GM21529 (cell line): ENCODE measurements around the gene DAPK1.

Experiments used
- ATAC-seq: cut with Tn5 transposase; IDR thresholded peaks from one replicate; pipeline ENCODE4 v1.9.1; 2021; ENCODE audit not compliant: unreplicated experiment

DAPK1 gene

DNA sequence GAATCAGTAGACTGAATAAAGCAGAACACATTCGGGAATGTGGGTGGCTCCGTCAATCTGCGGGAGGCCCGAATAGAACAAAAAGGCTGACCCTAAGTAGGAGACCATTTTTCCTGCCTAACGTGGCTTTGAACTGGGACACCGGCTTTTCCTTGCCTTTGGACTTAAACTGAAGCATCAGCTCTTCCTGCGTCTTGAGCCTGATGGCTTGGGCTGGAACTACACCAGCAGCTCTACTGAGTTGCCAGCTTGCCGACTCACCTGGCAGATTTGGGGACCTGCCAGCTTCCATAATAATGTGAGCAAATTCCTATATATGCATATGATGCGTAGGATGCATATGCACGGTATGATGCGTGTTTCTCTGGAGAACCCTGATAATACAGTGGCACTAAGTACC, 111.3 kb downstream of the DAPK1 start:
- ATAC-seq: no peak

DNA sequence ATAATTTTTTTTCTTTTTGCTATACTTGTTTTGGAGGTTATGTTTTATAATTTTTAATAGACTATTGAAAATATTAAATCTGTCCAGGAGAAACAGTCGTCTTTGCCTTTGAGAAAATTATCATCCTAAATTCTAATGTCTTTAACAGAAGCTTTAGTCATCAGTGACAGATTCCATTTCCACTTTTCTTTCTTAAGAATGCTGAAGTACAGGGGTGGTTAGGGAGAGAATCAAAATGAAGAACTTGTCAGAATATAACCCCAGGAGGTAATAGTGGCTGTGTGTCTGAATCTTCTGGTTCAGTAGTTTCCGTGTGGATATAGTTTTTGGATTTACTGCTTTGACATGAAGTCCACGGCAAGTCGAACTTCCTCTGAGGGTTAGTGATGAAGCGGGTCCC, 111.8 kb downstream of the DAPK1 start:
- ATAC-seq: no peak

DNA sequence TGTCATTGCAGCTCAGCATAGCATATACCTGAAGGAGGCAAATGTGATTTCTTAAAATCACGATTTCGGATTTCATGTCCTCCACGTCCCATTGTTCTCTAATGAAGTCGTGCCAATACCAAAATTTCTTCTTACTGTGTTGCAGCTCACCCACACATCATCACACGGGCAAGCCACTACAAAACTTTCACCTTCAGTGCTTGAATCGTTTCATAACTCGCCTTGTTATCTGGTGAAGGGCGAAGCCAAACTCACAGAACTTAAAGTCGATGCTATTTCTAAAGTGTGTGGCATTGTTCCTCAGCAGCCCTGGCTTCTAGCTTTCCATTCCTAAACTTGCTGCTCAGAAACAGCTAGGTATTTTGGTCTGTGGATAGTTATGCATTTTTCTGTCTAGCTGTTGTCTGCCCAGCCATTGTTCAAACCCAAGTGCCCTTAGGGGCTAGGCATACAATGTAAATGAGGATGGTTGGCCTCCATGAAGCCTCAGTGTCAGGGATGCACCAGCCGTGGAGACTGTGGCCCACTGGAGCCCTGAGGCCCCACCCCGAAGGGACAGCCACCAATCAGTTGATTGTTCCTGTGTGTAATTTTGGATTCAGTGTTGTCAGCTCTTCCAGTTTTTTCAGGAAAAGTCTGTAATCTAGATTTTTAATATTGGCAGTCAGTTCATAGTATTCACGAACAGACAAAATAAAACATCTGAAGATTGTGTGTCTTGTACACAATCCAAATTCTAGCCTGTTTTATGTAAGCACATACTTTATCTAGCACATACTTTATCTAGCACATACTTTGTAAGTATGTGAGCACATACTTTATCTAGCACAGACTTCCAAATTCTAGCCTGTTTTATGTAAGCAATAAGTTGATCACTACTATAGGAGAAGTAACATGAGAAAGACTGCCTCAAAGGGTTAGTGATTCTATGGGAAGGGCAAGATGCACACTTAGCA, 112.8 kb downstream of the DAPK1 start:
- ATAC-seq: no peak

DNA sequence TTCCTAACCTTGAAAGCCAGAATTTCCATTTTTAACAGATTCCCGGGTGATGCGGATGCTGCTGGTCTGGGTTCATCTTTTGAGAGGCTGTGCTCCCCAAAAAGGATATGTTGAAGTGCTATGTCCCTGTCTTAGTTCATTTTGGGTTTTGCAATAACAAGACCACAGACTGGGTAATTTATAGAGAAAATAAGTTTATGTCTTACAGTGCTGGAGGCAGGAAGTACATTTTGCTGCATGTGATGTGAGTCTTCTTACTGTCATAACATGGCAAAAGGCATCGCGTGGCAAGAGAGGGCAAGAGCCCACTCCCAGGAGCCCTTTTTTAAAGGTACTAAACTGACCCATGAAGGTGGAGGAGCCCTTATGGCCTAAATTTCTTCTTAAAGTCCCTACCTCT, 114.1 kb downstream of the DAPK1 start:
- ATAC-seq: no peak

DNA sequence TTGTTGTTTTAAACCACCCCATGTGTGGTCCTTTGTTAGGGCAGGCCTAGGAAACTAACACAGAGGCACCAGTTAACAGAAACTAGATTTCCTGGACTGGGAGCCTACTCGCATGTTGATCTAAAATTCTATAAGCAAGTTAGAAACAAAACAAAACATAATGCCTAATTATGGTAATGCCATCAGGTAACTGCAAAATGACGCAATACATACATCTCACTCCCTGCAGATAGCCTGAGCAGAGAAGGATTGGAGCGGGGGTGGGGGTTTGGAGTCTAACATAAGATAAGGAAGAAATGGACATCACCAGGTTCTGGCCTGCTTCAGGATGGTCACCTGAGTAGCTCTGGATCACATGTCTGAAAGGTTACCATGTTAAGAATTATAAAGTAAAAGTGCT, 114.9 kb downstream of the DAPK1 start:
- no peak for ATAC-seq

DNA sequence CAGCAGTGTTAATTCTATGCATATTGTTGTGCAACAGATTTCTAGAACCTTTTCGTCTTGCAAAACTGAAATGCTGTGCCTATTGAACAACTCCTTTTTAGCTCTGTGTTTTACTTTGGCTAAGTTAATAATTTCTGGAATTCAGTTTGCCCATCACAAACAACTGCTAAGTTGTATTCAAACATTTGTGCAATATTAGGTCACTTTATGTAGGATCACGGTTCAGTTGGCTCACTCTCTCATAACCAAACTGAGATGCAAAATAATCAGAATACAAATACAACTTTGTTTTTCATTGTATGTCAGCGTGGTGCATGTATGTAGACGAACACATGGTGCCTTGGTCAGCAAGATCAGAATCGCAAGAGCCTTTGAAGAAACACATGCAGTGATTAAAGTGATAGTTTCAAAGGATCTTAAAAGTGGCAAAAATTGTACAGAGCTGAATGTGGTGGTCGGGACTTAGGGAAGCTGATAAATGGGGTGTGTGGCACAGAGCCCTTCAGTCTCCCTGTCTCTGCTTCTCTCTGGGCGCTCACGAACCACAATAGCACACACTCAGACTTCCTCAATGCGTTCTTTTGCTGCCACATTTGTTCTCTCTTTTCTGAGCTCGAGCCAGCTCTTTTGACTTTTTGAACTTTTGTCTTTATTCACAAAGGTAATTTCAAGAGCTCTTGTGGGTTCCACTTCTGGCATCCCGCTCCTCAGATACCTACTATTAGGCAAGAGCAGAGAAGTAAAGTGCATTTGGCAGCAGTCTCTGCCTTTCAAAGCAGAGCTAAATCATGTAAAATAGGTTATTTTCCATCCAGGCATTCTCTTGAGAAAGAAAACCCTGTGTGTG, 115.8 kb downstream of the DAPK1 start:
- ATAC-seq: peak; percentile 52

DNA sequence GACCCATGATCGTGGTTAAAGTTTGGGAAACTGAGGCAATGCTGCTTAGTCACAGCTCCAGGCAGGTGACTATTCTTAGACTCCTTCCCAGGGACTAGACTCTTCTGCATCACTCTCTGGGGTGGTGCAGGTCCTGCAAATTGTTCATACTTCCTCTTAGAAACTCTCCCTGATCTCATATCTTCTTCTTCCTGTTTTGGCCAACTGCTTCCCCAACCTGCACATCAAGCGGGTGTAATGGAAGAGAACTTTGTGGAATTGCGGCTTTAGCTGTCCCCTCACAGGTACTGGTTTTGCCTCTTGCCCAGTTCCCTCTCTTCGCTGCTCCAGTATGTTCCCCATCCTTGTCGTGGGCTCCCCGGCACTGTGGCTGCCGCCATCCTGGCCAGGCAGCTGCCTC, 116.7 kb downstream of the DAPK1 start:
- peak; percentile 42 for ATAC-seq

DNA sequence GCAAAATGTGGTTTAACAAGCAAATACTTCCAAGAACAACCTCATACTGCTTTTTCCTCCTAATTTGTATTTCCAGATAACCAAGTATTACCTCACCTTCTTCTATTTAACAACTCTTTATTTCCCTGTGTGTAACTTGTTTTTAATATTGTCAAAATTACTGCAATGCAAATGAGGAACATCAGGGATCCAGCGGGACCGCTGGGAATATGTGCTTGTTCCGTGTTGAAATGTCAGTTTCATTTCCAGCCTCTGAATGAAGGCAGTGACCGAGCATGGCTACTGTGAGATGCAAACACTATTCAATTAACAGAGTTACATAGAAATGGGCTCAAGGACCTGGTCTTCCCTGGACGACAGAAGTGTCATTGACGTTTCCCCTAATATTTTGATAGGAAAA, 117.5 kb downstream of the DAPK1 start:
- ATAC-seq: no peak

DNA sequence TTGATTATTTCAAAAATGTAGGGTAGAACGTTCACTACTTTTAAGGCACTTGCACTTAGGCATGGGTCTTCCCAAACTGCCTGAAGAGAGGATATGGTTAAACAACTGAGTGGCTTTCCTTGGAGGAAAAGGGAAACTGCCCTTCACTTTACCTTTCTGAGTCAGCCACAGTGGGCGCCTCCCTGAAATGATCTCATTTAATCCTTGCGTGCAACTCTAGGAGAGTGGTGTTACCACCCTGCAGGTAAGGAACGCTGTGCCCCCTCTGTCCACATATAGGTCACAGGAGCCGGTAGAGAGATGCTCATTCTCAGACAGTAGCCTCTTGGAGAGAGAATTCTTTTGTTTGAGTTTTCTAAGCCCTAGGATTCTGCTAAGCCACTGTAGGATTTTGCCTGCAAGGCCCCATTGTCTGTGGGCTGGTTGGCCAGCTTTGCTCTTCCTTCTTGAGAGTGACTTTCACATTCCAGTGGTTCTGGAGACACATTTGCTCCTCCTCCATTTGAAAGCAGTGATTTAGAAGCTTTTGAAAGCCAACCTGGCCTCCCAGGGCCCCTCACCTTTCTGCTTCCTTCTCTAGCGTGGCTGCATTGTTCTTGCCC, 118.0 kb downstream of the DAPK1 start:
- ATAC-seq: no peak

DNA sequence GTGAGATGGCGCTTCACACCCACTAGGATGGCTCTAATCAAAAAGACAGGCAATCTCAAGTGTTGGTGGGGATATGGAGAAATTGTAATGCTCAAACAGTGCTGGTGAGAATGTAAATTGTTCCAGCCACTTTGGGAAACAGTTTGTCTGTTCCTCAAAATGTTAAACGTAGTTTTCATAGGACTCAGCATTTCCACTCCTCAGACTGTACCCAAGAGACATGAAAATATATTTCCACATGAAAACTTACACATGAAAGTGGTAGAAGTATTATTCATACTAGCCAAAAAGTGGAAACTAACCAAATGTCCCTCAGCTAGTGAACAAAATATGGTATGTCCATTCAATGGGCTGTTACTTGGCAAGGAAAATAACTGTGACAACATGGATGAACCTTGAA, 120.6 kb downstream of the DAPK1 start:
- no peak for ATAC-seq

DNA sequence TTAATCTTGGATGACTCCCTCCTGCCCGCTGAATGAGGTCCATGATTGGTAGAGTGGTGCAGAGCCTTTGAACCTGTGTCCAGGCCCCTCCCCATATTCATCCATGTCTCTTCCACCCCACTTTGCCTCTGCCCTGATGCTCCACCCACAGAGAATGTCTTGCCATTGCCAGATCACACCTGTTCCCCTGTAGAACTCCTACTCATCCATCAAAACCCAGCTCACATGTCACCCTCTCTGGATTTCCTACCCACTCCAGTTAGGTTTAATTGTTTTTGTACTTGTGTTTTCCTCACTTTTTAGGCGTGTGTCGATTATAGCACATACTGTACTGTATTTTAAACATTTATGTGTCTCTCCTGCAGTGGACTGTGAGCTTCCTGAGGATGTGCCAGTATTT, 121.3 kb downstream of the DAPK1 start:
- ATAC-seq: no peak

DNA sequence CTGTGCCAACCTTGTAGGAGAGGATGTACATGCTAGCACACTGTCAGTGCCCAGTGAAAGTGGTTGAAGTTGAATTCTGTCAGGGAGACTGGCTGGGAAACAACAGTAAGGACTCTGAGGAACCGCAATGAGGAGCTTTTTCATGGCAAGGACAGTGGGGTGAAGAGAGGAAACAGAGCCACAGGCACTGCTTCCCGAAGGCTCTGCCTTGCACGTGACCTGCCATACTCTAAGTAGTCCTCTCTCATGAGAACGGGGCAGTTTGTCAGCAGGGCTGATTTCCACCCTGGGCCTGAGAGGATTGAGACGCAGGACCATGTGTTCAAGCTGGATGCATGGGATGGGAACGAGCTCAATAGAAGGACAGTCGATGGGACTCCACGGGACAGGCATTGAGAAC, 121.7 kb downstream of the DAPK1 start:
- ATAC-seq: no peak

DNA sequence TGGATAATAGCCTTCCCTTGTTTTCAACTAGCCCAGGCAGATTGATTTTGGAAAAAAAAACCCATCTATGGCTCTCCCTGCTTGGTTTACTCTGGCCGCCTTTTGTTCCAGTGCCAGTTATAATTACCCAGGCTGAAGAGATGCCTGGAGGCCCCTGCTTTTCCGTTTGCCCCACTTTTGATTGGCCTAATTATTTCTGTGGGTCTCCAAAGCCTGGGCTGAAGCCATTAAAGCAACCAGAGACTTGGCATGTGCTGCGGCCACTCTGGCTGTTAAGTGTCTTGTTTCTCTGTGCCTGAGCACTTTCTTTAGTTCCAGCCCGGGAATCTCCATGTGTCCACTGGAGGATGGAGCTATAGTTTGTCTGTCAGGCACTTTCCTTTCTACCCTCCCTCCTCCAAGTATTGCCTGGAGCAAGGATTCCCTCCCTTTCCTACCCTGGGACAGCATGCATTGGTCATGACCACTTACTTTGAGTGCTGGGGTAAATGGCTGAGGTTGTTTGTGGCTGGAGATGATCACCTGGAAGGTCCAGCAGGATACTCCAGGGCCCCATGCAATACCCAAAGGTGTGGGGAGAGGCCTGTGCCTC, 123.2 kb downstream of the DAPK1 start:
- no peak for ATAC-seq

DNA sequence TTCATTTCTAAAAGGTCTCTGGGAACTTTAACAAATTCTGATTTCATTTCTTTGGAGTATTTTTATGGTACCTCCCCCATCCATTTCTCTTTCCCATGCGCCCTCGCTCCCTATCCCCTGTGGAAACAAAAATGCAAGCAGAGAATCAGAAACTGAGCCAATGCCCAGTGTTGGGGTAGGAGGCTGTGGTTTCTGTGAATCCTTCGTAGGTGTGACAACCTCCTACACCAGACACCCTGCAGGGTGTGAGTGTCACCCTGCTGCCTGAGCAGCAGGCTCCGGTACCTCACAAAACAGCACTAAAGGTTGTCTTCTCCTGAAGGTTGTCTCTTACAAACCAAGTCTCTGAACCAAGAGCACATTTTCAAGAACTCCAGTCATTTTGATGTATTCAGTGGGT, 124.4 kb downstream of the DAPK1 start:
- ATAC-seq: no peak

DNA sequence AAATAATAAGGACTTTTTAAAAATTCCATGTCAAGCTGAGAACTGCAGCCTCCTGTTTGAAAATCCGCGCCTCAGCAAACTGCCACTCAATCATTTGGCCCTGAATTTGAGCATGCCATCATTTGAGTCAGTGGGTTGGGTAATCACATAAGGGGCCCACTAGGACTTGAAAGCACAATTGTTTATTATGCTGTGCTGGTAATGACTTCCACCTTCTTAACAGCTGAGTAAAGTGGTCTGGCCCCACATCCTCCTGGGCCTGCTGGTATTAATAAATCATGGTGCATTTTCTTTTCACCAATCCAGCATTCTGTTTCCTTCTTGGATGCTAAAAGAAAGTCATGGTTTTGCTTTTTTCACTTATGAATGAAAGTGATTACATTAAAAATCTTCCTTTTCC, 125.3 kb downstream of the DAPK1 start:
- no peak for ATAC-seq

DNA sequence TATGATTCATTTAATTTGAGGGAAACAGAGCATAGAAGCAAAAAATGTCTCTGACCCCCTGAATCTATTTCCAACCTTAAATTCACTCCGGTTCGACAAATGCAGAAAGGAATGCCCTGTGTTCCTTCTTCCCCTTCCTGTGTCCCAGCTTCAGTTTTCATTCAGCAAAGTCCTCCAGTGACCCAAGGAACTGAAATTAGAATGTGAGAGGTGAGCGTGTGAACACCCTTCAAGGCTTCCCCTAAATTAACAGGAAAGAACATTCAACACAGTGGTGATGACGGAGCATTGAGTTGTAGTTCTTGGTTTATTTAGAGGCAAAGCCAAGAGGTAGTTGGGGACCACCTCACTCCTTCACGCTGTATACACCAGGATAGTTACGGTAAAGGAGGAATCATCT, 130.7 kb downstream of the DAPK1 start:
- ATAC-seq: no peak

DNA sequence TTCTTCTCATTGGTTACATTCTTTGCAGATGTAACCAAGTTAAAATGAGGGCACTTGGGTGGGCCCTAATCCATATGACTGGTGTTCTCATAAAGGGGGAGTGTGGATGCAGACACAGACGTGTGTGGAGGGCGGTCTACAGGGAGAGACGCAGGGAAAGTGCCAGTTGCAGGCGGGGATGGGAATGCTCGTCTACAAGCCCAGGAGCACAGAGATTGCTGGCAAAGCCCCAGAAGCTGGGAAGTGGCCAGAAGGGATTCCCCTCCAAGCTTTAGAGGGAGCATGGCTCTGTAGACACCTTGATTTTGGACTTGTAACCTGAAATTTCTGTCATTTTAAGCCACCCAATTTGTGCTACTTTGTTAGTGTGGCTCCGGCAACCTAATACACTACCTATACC, 131.4 kb downstream of the DAPK1 start:
- no peak for ATAC-seq

DNA sequence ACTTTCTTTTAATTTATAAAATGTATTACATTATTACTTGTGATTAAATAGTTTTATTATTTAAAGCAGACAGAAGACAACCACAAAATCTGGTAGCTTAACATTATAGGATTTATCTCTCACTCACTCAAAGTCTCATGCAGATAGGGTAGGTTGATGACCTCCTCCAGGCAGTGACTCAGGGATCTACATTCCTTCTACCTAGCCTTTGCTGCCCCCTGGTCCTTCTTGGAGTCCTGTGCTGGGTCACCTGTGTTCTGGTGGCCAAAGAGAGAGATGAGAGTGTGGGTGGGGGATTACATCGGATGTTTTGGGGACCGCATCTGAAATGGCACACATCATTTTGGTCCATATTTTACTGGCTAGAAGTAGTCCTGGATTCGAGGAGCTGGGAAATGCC, 132.6 kb downstream of the DAPK1 start:
- no peak for ATAC-seq

DNA sequence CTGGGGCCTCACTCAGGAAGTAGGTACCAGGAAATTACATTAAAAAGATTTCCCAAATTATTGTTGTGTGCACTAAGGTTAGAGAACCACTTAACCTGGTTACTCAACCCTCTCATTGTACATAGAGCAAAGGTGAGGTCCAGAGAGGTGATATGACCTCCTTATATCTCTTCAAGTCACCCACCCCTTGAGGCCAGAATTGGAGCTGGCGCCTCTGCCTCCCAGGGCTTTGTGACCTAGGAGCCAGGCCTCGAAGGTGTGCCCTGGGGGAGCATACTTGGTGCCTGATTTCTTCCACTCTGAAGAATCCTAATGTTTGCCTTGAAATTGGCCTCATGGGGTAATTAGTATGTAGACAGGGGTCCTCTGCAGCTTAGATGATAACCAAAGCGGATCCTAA, 133.2 kb downstream of the DAPK1 start:
- ATAC-seq: no peak

DNA sequence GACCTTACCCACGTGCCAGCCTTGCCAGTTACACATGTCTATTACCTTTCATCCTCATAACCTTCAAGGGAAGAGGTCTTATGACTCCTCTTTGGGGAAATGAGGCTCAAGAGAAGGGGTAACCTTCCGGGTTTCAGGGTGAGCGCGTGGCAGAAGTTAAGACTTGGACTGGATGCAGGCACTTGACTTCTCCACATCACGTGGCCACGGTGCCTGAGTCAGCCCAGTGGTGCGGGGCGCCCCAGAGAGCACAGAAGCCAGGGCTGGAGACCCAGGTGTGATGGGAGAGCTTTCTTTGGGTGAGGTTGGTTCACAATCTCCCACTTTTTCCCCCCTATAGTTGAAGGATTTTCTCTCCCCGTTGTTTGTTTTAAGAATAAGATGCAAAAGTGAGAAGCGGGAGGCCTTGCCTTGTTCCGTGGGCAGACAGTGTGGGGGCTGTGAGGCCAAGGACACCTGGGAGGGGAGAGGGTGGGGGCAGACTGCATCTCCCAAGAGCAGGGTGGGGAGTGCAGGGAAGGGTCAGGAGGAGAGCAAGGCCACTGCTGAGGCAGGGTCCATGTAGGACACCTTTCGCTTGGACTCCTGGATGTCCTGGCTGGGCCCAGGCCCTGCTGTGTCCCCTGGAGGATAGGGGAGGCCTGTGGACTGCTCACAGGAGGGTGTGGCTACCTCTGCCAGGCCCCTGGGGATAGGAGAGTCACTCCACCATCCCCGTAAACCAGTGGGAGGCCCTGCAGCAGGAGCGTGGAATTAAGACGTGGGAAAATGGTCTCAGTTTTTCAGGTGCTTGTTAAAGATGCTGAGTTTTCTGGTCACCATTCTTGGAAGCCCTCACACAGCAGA, 138.2 kb downstream of the DAPK1 start:
- no peak for ATAC-seq
